DLD1 (cell line): ENCODE measurements around the gene SH3GL1.
"Not testable (repeated sequence)": the region's sequence is repeated elsewhere in the genome, so short reads cannot be mapped to it uniquely, and the experiment has no call there.

ENCODE experiments used
- in situ Hi-C: cut with HindIII; loops from 2 replicates; pipeline ENCODE4 v1.10.0; 2017; ENCODE audit warnings: low sequenced_read_pairs

Gene SH3GL1

GRCh38 chr19:4345342-4346019, 54.9 kb downstream of the SH3GL1 start:
- in situ Hi-C loops: no loop called here

- in situ Hi-C loops: no loop called here
Observed at GRCh38 chr19:4343370-4344307, 56.7 kb downstream of the SH3GL1 start, which contains the start of gene MPND. MPND (plus strand) TSS chr19:4343562; CDS start chr19:4343594, 32 bp downstream.

GRCh38 chr19:4342615-4343369, 57.6 kb downstream of the SH3GL1 start:
- in situ Hi-C loops: no loop called here

- in situ Hi-C loops: no loop called here
Observed at GRCh38 chr19:4342314-4342614, 58.1 kb downstream of the SH3GL1 start.

- in situ Hi-C loops: no loop called here
Observed at GRCh38 chr19:4338441-4339355, 61.6 kb downstream of the SH3GL1 start, which contains the start of gene STAP2. STAP2 (minus strand) TSS chr19:4338827; CDS start chr19:4338753, 74 bp downstream.

- in situ Hi-C loops: no loop called here
Observed at GRCh38 chr19:4337906-4338440, 62.4 kb downstream of the SH3GL1 start.

- in situ Hi-C loops: no loop called here
Observed at GRCh38 chr19:4334929-4335570, 65.3 kb downstream of the SH3GL1 start.

GRCh38 chr19:4329858-4330257, 70.5 kb downstream of the SH3GL1 start:
- in situ Hi-C loops: no loop called here

GRCh38 chr19:4328991-4329681, 71.2 kb downstream of the SH3GL1 start:
- in situ Hi-C loops: not testable (repeated sequence)

GRCh38 chr19:4328243-4328990, 71.9 kb downstream of the SH3GL1 start:
- in situ Hi-C loops: no loop called here

GRCh38 chr19:4327877-4328242, 72.5 kb downstream of the SH3GL1 start:
- in situ Hi-C loops: no loop called here

GRCh38 chr19:4327252-4327876, 73.0 kb downstream of the SH3GL1 start:
- in situ Hi-C loops: no loop called here

GRCh38 chr19:4326837-4327251, 73.5 kb downstream of the SH3GL1 start:
- in situ Hi-C loops: no loop called here

- in situ Hi-C loops: no loop called here
Observed at GRCh38 chr19:4326215-4326836, 74.0 kb downstream of the SH3GL1 start.

GRCh38 chr19:4324228-4324627, 76.1 kb downstream of the SH3GL1 start:
- in situ Hi-C loops: no loop called here

- in situ Hi-C loops: no loop called here
Observed at GRCh38 chr19:4323692-4324091, 76.7 kb downstream of the SH3GL1 start.

GRCh38 chr19:4322942-4323665, 77.2 kb downstream of the SH3GL1 start:
- in situ Hi-C loops: no loop called here
